Astrocyte (in vitro differentiated cells and primary cell): ENCODE results near the gene FMOD. TPM values are rescaled to one million over a fixed set of nuclear protein-coding genes. Genes with fewer than 3 reads are reported as not detected.
A peak's percentile ranks its signal among the peaks of the same experiment; 100 is the strongest.

Experiments
- DNase-seq: peaks from one replicate; pipeline ENCODE4 v3.0.0-alpha.2; 2010; ENCODE audit warnings: low read depth
- FAIRE-seq: peaks from 2 replicates; lab custom pipeline; 2011; peaks lifted over from hg19 to GRCh38; lab: Jason Lieb, UNC
- H2AFZ ChIP-seq: 2 replicates; pipeline ENCODE4 v1.6.0; 2012; ENCODE audit warnings: low read depth, low read length, inconsistent platforms
- H3K27ac ChIP-seq: 2 replicates; pipeline ENCODE4 v1.5.1; 2011; ENCODE audit warnings: low read depth, low read length, inconsistent platforms
- H3K27me3 ChIP-seq: 2 replicates; pipeline ENCODE4 v1.6.0; 2011; ENCODE audit warnings: low read length, inconsistent platforms; ENCODE audit not compliant: insufficient read depth
- H3K36me3 ChIP-seq: 2 replicates; pipeline ENCODE4 v1.5.1; 2011; ENCODE audit warnings: low read length, inconsistent platforms; ENCODE audit not compliant: insufficient read depth
- H3K4me1 ChIP-seq: 2 replicates; pipeline ENCODE4 v1.5.1; 2011; ENCODE audit warnings: low read length, inconsistent platforms; ENCODE audit not compliant: insufficient read depth
- H3K4me2 ChIP-seq: 2 replicates; pipeline ENCODE4 v1.6.0; 2012; ENCODE audit warnings: low read length, inconsistent platforms
- H3K4me3 ChIP-seq: 2 replicates; pipeline ENCODE4 v1.5.1; 2011; ENCODE audit warnings: low read depth, mild to moderate bottlenecking, low read length, inconsistent platforms; ENCODE audit not compliant: insufficient read depth
- H3K79me2 ChIP-seq: 2 replicates; pipeline ENCODE4 v1.6.0; 2012; ENCODE audit warnings: mild to moderate bottlenecking, low read length, inconsistent platforms; ENCODE audit not compliant: insufficient read depth
- H3K9ac ChIP-seq: 2 replicates; pipeline ENCODE4 v1.6.0; 2012; ENCODE audit warnings: mild to moderate bottlenecking, low read length, inconsistent platforms
- H3K9me3 ChIP-seq: 2 replicates; pipeline ENCODE4 v1.5.1; 2012; ENCODE audit warnings: low read depth, mild to moderate bottlenecking, low read length, inconsistent platforms; ENCODE audit not compliant: insufficient read depth
- H4K20me1 ChIP-seq: 2 replicates; pipeline ENCODE4 v1.6.0; 2012; ENCODE audit warnings: low read length, inconsistent platforms; ENCODE audit not compliant: insufficient read depth
- H3K27ac Mint-ChIP-seq: one replicate; pipeline ENCODE4 v1.8.0; 2021; ENCODE audit warnings: mild to moderate bottlenecking, mixed read lengths; ENCODE audit not compliant: unreplicated experiment
- H3K27me3 Mint-ChIP-seq: one replicate; pipeline ENCODE4 v1.8.0; 2021; ENCODE audit warnings: low read depth, mixed read lengths; ENCODE audit not compliant: unreplicated experiment
- H3K36me3 Mint-ChIP-seq: one replicate; pipeline ENCODE4 v1.8.0; 2021; ENCODE audit warnings: low read depth, mixed read lengths; ENCODE audit not compliant: unreplicated experiment
- H3K4me1 Mint-ChIP-seq: one replicate; pipeline ENCODE4 v1.8.0; 2021; ENCODE audit warnings: low read depth, mixed read lengths; ENCODE audit not compliant: unreplicated experiment
- H3K4me3 Mint-ChIP-seq: one replicate; pipeline ENCODE4 v1.8.0; 2021; ENCODE audit warnings: mild to moderate bottlenecking, moderate library complexity, mixed read lengths; ENCODE audit not compliant: unreplicated experiment
- H3K9me3 Mint-ChIP-seq: one replicate; pipeline ENCODE4 v1.8.0; 2021; ENCODE audit warnings: mild to moderate bottlenecking, mixed read lengths; ENCODE audit not compliant: unreplicated experiment
- CTCF ChIP-seq: IDR thresholded peaks from 2 replicates; pipeline ENCODE4 v1.5.1; 2011; ENCODE audit warnings: low read depth, mild to moderate bottlenecking, inconsistent platforms, low read length, moderate library complexity; ENCODE audit not compliant: insufficient read depth
- EZH2 ChIP-seq: IDR thresholded peaks from 2 replicates; pipeline ENCODE4 v1.6.1; 2012; ENCODE audit warnings: mild to moderate bottlenecking, low read length, inconsistent platforms; ENCODE audit not compliant: insufficient read depth
- total RNA-seq: library from RNA; stranded (reverse); gene quantifications from 2 replicates; pipeline ENCODE4 v1.2.1, GENCODE V29; 2021

The FMOD gene
- total RNA-seq, 1 donor from 2014 or later = not detected

- Histone ChIP-seq H2AFZ (peak overlapping the region; percentile 28), H3K9me3 (no peaks in the 10 kb centered on the region), H3K4me3 (no peak overlapping the region), H3K9ac (no peak overlapping the region), H3K27me3 (peaks cover 46% of the 10 kb centered on the region), H3K4me1 (peaks cover 23% of the 10 kb centered on the region), H3K36me3 (no peaks in the 10 kb centered on the region), H4K20me1 (no peaks in the 10 kb centered on the region), H3K4me2 (peak overlapping the region; percentile 44), H3K27ac (no peak overlapping the region), H3K79me2 (no peaks in the 10 kb centered on the region)
- H3K27ac Mint-ChIP-seq = no peak overlapping the region
- peaks cover 16% of the 10 kb centered on the region for H3K27me3 Mint-ChIP-seq
- no peak for FAIRE-seq
- no peaks in the 10 kb centered on the region for H3K36me3 Mint-ChIP-seq
- H3K9me3 Mint-ChIP-seq = peaks cover 3% of the 10 kb centered on the region
- no peak overlapping the region for H3K4me3 Mint-ChIP-seq
- peaks cover 27% of the 10 kb centered on the region for H3K4me1 Mint-ChIP-seq
- peak; percentile 51 for TF ChIP-seq EZH2
- no peak for TF ChIP-seq CTCF
- DNase-seq = peak; percentile 83
These were observed 25.9 kb downstream of the FMOD start for GRCh38 chr1:203325026-203325417.

GRCh38 chr1:203324105-203325025 is 26.6 kb downstream of the FMOD start:
- H3K4me1 Mint-ChIP-seq = peaks cover 27% of the 10 kb centered on the region
- Histone ChIP-seq H3K9me3 (no peaks in the 10 kb centered on the region), H2AFZ (no peak overlapping the region), H3K4me2 (peak overlapping the region; percentile 30), H3K36me3 (no peaks in the 10 kb centered on the region), H4K20me1 (no peaks in the 10 kb centered on the region), H3K79me2 (no peaks in the 10 kb centered on the region), H3K4me3 (no peak overlapping the region), H3K9ac (no peak overlapping the region), H3K27me3 (peaks cover 43% of the 10 kb centered on the region), H3K4me1 (peaks cover 23% of the 10 kb centered on the region), H3K27ac (no peak overlapping the region)
- no peaks in the 10 kb centered on the region for H3K36me3 Mint-ChIP-seq
- H3K9me3 Mint-ChIP-seq = peaks cover 3% of the 10 kb centered on the region
- H3K27me3 Mint-ChIP-seq = peaks cover 18% of the 10 kb centered on the region
- TF ChIP-seq CTCF (no peak), EZH2 (no peak)
- H3K27ac Mint-ChIP-seq = no peak overlapping the region
- DNase-seq (no peak), FAIRE-seq (no peak)
- no peak overlapping the region for H3K4me3 Mint-ChIP-seq

- Mint-ChIP-seq H3K36me3 (no peaks in the 10 kb centered on the region), H3K9me3 (peaks cover 3% of the 10 kb centered on the region), H3K4me3 (no peak overlapping the region), H3K27me3 (peaks cover 25% of the 10 kb centered on the region), H3K4me1 (peaks cover 27% of the 10 kb centered on the region), H3K27ac (no peak overlapping the region)
- Histone ChIP-seq H2AFZ (no peak overlapping the region), H3K9me3 (no peaks in the 10 kb centered on the region), H3K4me1 (peaks cover 18% of the 10 kb centered on the region), H3K9ac (no peak overlapping the region), H4K20me1 (no peaks in the 10 kb centered on the region), H3K36me3 (no peaks in the 10 kb centered on the region), H3K4me3 (no peak overlapping the region), H3K27ac (no peak overlapping the region), H3K4me2 (no peak overlapping the region), H3K27me3 (peaks cover 45% of the 10 kb centered on the region), H3K79me2 (no peaks in the 10 kb centered on the region)
- no peak for DNase-seq
- TF ChIP-seq CTCF (no peak), EZH2 (no peak)
- no peak for FAIRE-seq
These were observed 27.3 kb downstream of the FMOD start for GRCh38 chr1:203323587-203323986.
